IMR-90 (cell line): ENCODE results near the gene PRKG2. TPM values are rescaled to one million over a fixed set of nuclear protein-coding genes. Genes with fewer than 3 reads are reported as not detected.

ENCODE experiments used
- ATAC-seq: fragments of 200-7000 bp; cut with Tn5 transposase; 2 replicates; pipeline ENCODE4 v1.9.1; 2020; ENCODE audit warnings: low read depth, mild to moderate bottlenecking, moderate library complexity
- BruUV-seq: library from RNA; stranded (reverse); fragments of 400-500 nt; replicated peaks from 2 replicates; lab custom pipeline; 2021; lab: Mats Ljungman, UMichigan
- CTCF ChIA-PET: fragments of 300-600 bp; formaldehyde crosslinking; extraction: SDS; loops from one replicate; lab custom pipeline; 2021; ENCODE audit warnings: antibody characterized with exemption; lab: Yijun Ruan, JAX
- POLR2A ChIA-PET: fragments of 300-600 bp; sonication (Branson Sonifier 250); formaldehyde crosslinking; loops from one replicate; lab custom pipeline; 2022; ENCODE audit warnings: antibody characterized with exemption; ENCODE audit not compliant: unreplicated experiment; lab: Charles Lee
- DNase-seq: peaks from one replicate; pipeline ENCODE4 v3.0.0; 2013
- H2AFZ ChIP-seq: replicated peaks from 2 replicates; pipeline ENCODE3; 2013; ENCODE audit warnings: low read length, mild to moderate bottlenecking; ENCODE audit not compliant: poor library complexity
- H2AK5ac ChIP-seq: 2 replicates; pipeline ENCODE4 v1.6.1; 2013; ENCODE audit warnings: low read depth, low read length, inconsistent platforms
- H2AK9ac ChIP-seq: replicated peaks from 2 replicates; pipeline ENCODE3; 2013; ENCODE audit warnings: mild to moderate bottlenecking, low read depth, low read length, moderate library complexity; ENCODE audit not compliant: poor library complexity
- H2BK120ac ChIP-seq: 2 replicates; pipeline ENCODE4 v1.6.1; 2013; ENCODE audit warnings: low read depth, low read length, inconsistent platforms
- H2BK15ac ChIP-seq: 3 replicates; pipeline ENCODE4 v1.6.1; 2013; ENCODE audit warnings: low read depth, low read length, inconsistent platforms
- H2BK20ac ChIP-seq: 2 replicates; pipeline ENCODE4 v1.6.1; 2013; ENCODE audit warnings: low read depth, mild to moderate bottlenecking, inconsistent platforms, low read length, moderate library complexity
- H2BK5ac ChIP-seq: 2 replicates; pipeline ENCODE4 v1.6.1; 2013; ENCODE audit warnings: mild to moderate bottlenecking, low read depth, low read length, inconsistent platforms; ENCODE audit not compliant: poor library complexity, severe bottlenecking
- H3K14ac ChIP-seq: replicated peaks from 2 replicates; pipeline ENCODE4 v1.6.1; 2013; ENCODE audit warnings: low read depth, low read length, inconsistent platforms
- H3K18ac ChIP-seq: 2 replicates; pipeline ENCODE4 v1.6.1; 2013; ENCODE audit warnings: low read depth, low read length, control low read depth
- H3K23ac ChIP-seq: 2 replicates; pipeline ENCODE4 v1.6.1; 2013; ENCODE audit warnings: low read depth, low read length, inconsistent platforms
- H3K27ac ChIP-seq: 2 replicates; pipeline ENCODE4 v1.5.1; 2013; ENCODE audit warnings: mild to moderate bottlenecking, control low read depth, low read length; ENCODE audit not compliant: insufficient read depth
- H3K27me3 ChIP-seq: 2 replicates; pipeline ENCODE4 v1.6.1; 2013; ENCODE audit warnings: low read length; ENCODE audit not compliant: control insufficient read depth, insufficient read depth
- H3K36me3 ChIP-seq: 2 replicates; pipeline ENCODE4 v1.6.1; 2013; ENCODE audit warnings: low read length, mixed read lengths; ENCODE audit not compliant: control insufficient read depth, insufficient read depth
- H3K4ac ChIP-seq: 2 replicates; pipeline ENCODE4 v1.6.1; 2013; ENCODE audit warnings: low read depth, low read length, inconsistent platforms
- H3K4me1 ChIP-seq: 2 replicates; pipeline ENCODE4 v1.6.1; 2013; ENCODE audit warnings: low read length, mixed read lengths; ENCODE audit not compliant: control insufficient read depth, insufficient read depth
- H3K4me2 ChIP-seq: 2 replicates; pipeline ENCODE4 v1.6.1; 2013; ENCODE audit warnings: low read depth, mild to moderate bottlenecking, control low read depth, low read length, moderate library complexity
- H3K4me3 ChIP-seq: 2 replicates; pipeline ENCODE4 v1.5.1; 2013; ENCODE audit warnings: low read depth, mild to moderate bottlenecking, control low read depth, low read length, moderate library complexity; ENCODE audit not compliant: insufficient read depth
- H3K56ac ChIP-seq: 2 replicates; pipeline ENCODE4 v1.6.1; 2013; ENCODE audit warnings: low read length, inconsistent platforms; ENCODE audit not compliant: insufficient read depth; ENCODE audit errors: extremely low read depth
- H3K79me1 ChIP-seq, 2 experiments: 2 replicates each; pipeline ENCODE4 v1.6.1; 2013; ENCODE audit warnings: low read length in 2 of 2, inconsistent platforms in 1 of 2, low read depth in 1 of 2
- H3K9ac ChIP-seq: 2 replicates; pipeline ENCODE4 v1.6.1; 2013; ENCODE audit warnings: low read depth, low read length, control low read depth
- H3K9me1 ChIP-seq: 2 replicates; pipeline ENCODE4 v1.6.1; 2013; ENCODE audit warnings: low read length, inconsistent platforms; ENCODE audit not compliant: insufficient read depth
- H3K9me3 ChIP-seq: 2 replicates; pipeline ENCODE4 v1.6.1; 2013; ENCODE audit warnings: low read length; ENCODE audit not compliant: control insufficient read depth, insufficient read depth
- H4K20me1 ChIP-seq: 2 replicates; pipeline ENCODE4 v1.6.1; 2013; ENCODE audit warnings: low read length, inconsistent platforms; ENCODE audit not compliant: insufficient read depth
- H4K5ac ChIP-seq: 2 replicates; pipeline ENCODE4 v1.6.1; 2013; ENCODE audit warnings: mild to moderate bottlenecking, low read depth, low read length, control low read depth
- H4K8ac ChIP-seq, 2 experiments: 2 replicates each; pipeline ENCODE4 v1.6.1; 2013; ENCODE audit warnings: low read depth in 2 of 2, low read length in 2 of 2, control low read depth in 1 of 2, inconsistent platforms in 1 of 2
- H4K91ac ChIP-seq: 2 replicates; pipeline ENCODE4 v1.6.1; 2013; ENCODE audit warnings: low read depth, low read length, inconsistent platforms; ENCODE audit not compliant: insufficient read depth
- BHLHE40 ChIP-seq: fragments of 150-350 bp; IDR thresholded peaks from 2 replicates; pipeline ENCODE4 v1.6.1; 2016; ENCODE audit warnings: mild to moderate bottlenecking, low read depth, low read length
- CEBPB ChIP-seq: IDR thresholded peaks from 2 replicates; pipeline ENCODE4 v1.6.1; 2012; ENCODE audit warnings: low read depth, low read length, improper control_type of control experiment
- FOS ChIP-seq: fragments of 150-350 bp; IDR thresholded peaks from 2 replicates; pipeline ENCODE4 v1.6.1; 2016; ENCODE audit warnings: low read depth, low read length
- MAFK ChIP-seq: IDR thresholded peaks from 2 replicates; pipeline ENCODE4 v1.6.1; 2012; ENCODE audit warnings: low read depth, low read length, improper control_type of control experiment
- NFE2L2 ChIP-seq: fragments of 150-350 bp; IDR thresholded peaks from 2 replicates; pipeline ENCODE4 v1.6.1; 2016; ENCODE audit warnings: low read depth, mild to moderate bottlenecking, low read length
- POLR2A ChIP-seq: IDR thresholded peaks from 2 replicates; pipeline ENCODE4 v1.6.1; 2012; ENCODE audit warnings: mild to moderate bottlenecking, low read depth, low read length
- RAD21 ChIP-seq: IDR thresholded peaks from 2 replicates; pipeline ENCODE4 v1.6.1; 2012; ENCODE audit warnings: low read length, improper control_type of control experiment
- RCOR1 ChIP-seq: IDR thresholded peaks from 2 replicates; pipeline ENCODE4 v1.6.1; 2012; ENCODE audit warnings: mild to moderate bottlenecking, low read length, improper control_type of control experiment; ENCODE audit not compliant: insufficient replicate concordance
- RFX5 ChIP-seq: IDR thresholded peaks from 2 replicates; pipeline ENCODE4 v1.8.0; 2012; ENCODE audit warnings: low read depth, mild to moderate bottlenecking, low read length, moderate library complexity
- WGBS, 2 experiments: methylation state at CpG; one replicate each; pipeline versions ENCODE4 v1.1.5 to v1.1.7; 2013; ENCODE audit warnings: missing lambda C conversion rate in 2 of 2; ENCODE audit not compliant: insufficient read length in 1 of 2; ENCODE audit errors: extremely low coverage in 2 of 2; 5-methylcytosine and 5-hydroxymethylcytosine counted together
- dilution Hi-C: fragments of 300-500 bp; cut with HindIII; formaldehyde crosslinking; loops from one replicate; pipeline ENCODE4 v1.14.3; 2018; ENCODE audit warnings: low sequenced_read_pairs; ENCODE audit not compliant: unreplicated experiment
- in situ Hi-C: fragments of 300-500 bp; cut with MboI; formaldehyde crosslinking; loops from 3 replicates; pipeline ENCODE4 v1.14.3; 2019; ENCODE audit warnings: low sequenced_read_pairs, inconsistent platforms, mixed read lengths
- intact Hi-C: fragments of 100-400 bp; cut with micrococcal nuclease; formaldehyde crosslinking; loops from 2 replicates; pipeline ENCODE4 v1.10.0; 2022
- polyA plus RNA-seq, 3 experiments: library from polyadenylated mRNA; depleted of rRNA; stranded (reverse); fragments of >200 nt; gene quantifications; 2 replicates each; pipeline ENCODE4 v1.2.3, GENCODE V29; 2012; ENCODE audit warnings: low replicate concordance in 1 of 3
- total RNA-seq: library from RNA; depleted of rRNA; stranded (reverse); fragments of >200 nt; gene quantifications from 2 replicates; pipeline ENCODE4 v1.2.3, GENCODE V29; 2012
- TF ChIP-seq, protein P1 (sequence below): conservative IDR thresholded peaks from 2 replicates; pipeline ENCODE4 v1.5.1; 2012; ENCODE audit warnings: mild to moderate bottlenecking, low read depth, low read length, improper control_type of control experiment

PRKG2 gene
- total and polyA plus RNA-seq, 2 of the 4 experiments (the other 2 are of a cell fraction), result 0.44 to 2.0 TPM

DNA sequence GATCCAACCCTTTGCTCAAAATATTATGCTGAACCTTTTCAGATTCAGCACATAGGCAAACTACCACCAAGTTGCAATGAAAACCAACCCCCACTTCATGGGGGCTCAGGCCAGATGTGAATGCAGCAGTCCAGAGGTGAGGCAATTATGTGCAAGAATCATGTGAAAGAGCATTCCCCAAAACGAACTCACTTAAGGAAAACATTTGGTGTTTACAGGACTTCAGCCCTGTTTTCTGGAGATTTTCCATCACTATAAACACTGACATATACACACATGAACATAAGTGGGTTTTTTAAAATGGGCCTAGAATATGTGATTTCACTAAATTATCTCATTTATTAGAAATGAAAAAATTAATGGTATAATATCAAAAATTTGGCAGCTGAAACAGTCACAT lies 153.0 kb downstream of the PRKG2 start:
- no peak overlapping the region; the same call in 1 of the 2 replicates for H3K4ac ChIP-seq
- TF ChIP-seq FOS, result no peak
- TF ChIP-seq, protein P1, sequence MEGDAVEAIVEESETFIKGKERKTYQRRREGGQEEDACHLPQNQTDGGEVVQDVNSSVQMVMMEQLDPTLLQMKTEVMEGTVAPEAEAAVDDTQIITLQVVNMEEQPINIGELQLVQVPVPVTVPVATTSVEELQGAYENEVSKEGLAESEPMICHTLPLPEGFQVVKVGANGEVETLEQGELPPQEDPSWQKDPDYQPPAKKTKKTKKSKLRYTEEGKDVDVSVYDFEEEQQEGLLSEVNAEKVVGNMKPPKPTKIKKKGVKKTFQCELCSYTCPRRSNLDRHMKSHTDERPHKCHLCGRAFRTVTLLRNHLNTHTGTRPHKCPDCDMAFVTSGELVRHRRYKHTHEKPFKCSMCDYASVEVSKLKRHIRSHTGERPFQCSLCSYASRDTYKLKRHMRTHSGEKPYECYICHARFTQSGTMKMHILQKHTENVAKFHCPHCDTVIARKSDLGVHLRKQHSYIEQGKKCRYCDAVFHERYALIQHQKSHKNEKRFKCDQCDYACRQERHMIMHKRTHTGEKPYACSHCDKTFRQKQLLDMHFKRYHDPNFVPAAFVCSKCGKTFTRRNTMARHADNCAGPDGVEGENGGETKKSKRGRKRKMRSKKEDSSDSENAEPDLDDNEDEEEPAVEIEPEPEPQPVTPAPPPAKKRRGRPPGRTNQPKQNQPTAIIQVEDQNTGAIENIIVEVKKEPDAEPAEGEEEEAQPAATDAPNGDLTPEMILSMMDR, result no peak
- no peak for TF ChIP-seq NFE2L2
- TF ChIP-seq RFX5, result no peak
- TF ChIP-seq BHLHE40, result no peak
- no peak for TF ChIP-seq POLR2A
- TF ChIP-seq RAD21, result no peak
- TF ChIP-seq MAFK, result no peak
- TF ChIP-seq RCOR1, result no peak
- TF ChIP-seq CEBPB, result no peak
- ChIA-PET POLR2A (no interaction called here), CTCF (no interaction called here)
- no peak overlapping the region for H3K14ac ChIP-seq
- ATAC-seq (peak; percentile 70), DNase-seq (peak; percentile 41)
- H2BK120ac ChIP-seq, result peak overlapping the region; percentile 3; the same call in 1 of the 2 replicates
- no peak overlapping the region for H3K23ac ChIP-seq
- H2BK20ac ChIP-seq, result peak overlapping the region; percentile 55; the same call in 1 of the 2 replicates
- no peak overlapping the region for H3K56ac ChIP-seq
- no peaks in the 10 kb centered on the region for H4K20me1 ChIP-seq
- WGBS, 2 experiments, result no CpG with 5 or more reads among the region's 1 CpG
- no peak overlapping the region for H4K5ac ChIP-seq
- H3K4me3 ChIP-seq, result no peak overlapping the region
- H3K9me3 ChIP-seq, result no peaks in the 10 kb centered on the region
- H3K27me3 ChIP-seq, result no peaks in the 10 kb centered on the region; the same call in 1 of the 2 replicates
- H2AFZ ChIP-seq, result no peak overlapping the region
- in situ Hi-C loops, result no loop called here
- BruUV-seq, result no TSS peak
- H3K4me2 ChIP-seq, result peak overlapping the region; percentile 6; the same call in 1 of the 2 replicates
- H4K91ac ChIP-seq, result no peak overlapping the region
- no peak overlapping the region for H2BK5ac ChIP-seq
- H2AK9ac ChIP-seq, result no peak overlapping the region
- H3K9me1 ChIP-seq, result no peaks in the 10 kb centered on the region; the same call in 1 of the 2 replicates
- dilution Hi-C loops, result no loop called here
- intact Hi-C loops, result loop anchor here (10.0 kb wide), 1 partner anchor 1143 kb away; no protein-coding TSS in a partner anchor
- H3K36me3 ChIP-seq, result no peaks in the 10 kb centered on the region
- no peak overlapping the region for H4K8ac ChIP-seq
- peaks cover 6% of the 10 kb centered on the region; the same call in 1 of the 2 replicates for H3K4me1 ChIP-seq
- H3K79me1 ChIP-seq, result no peaks in the 10 kb centered on the region
- no peak overlapping the region for H2AK5ac ChIP-seq
- no peak overlapping the region for H2BK15ac ChIP-seq
- H3K18ac ChIP-seq, result no peak overlapping the region; the same call in 1 of the 2 replicates
- no peak overlapping the region; the same call in 1 of the 2 replicates for H3K27ac ChIP-seq
- H3K9ac ChIP-seq, result no peak overlapping the region
